Measurements from ENCODE around the gene PEX13.

PEX13 gene

DNA sequence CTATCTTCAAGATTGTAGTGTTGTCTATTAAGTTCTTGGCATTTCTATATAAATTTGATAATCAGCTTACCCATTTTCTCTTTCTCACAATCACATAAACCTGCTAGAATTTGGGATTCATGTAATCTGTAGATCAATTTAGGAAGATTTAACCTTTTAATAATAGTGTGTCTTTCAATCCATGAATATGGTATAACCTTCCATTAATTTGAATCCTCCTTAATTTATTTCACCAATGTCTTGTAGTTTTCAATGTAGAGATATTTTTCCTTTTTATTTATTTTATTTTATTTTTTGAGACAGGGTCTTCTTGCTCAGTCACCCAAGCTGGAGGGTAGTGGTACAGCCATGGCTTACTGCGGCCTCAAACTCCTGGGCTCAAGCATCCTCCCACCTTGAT, 68.4 kb downstream of the PEX13 start:
- DNase-seq = no peak

DNA sequence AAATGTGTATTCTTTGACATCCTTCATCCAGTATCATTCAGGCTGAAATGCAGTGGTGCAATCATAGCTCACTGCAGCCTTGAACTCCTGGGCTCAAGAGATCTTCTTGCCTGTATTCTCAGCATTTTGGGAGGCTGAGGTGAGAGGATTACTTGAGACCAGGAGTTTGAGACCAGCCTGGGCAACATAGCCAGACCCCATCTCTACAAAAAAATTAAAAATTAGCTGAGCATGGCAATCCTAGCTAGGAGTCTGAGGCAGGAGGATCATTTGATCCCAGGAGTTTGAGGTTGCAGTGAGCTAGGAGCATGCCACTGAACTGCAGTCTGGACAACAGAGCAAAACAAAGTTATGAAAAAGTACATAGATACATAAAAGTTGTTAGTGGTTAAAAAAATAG, 72.3 kb downstream of the PEX13 start:
- no peak for DNase-seq

DNA sequence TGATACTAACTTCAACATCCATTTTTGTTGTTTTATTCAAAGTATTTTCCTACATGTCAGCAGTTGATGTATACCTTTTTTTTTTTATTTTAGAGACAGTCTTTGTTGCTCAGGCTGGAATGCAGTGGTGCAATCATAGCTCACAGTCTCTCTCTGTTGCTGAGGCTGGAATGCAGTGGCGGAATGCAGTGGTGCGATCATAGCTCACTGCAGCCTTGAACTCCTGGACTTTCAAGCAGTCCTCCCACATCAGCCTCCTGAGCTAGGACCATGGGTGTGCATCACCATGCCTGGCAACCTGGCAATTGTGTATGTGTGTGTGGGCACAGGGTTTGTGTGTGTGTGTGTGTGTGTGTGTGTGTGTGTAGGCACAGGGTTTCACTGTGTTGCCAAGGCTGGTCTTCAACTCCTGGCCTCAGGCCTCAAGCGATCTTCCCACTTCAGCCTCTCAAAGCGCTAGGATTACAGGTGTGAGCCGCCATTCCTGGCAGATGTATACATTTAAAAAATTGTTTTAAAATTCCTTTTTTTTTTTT, 72.9 kb downstream of the PEX13 start:
- no peak for DNase-seq

DNA sequence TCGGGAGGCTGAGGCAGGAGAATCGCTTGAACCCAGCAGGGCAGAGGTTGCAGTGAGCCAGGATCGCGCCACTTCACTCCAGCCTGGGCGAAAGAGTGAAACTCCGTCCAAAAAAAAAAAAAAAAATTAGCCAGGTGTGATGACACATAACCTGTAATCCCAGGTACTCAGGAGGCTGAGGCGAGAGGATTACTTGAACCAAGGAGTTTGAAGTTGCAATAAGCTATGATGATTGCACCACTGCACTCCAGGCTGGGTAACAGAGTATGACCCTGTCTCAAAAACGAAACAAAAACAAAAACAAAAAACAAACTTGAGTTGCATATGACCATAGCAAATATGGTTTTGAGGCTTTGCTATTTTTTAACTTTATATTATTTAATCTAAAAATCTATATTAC, 74.0 kb downstream of the PEX13 start:
- no peak for DNase-seq

DNA sequence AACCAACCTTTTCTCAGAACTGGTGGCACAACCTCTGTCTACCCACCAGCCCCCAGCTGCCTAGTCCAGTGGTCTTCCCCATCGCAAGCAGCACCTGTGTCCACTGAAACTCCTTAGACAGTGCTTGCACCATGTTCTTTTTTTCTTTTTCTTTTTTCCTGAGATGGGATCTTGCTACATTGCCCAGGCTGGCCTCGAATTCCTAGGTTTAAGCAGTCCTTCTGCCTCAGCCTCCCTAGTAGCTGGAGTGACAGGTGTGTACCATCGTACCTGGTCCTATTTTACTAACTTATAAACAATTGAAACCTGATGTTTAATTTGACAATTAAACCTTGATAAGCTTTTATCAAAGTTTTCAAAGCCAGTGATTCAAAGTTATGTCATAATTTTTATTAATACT, 78.9 kb downstream of the PEX13 start:
- no peak for DNase-seq

DNA sequence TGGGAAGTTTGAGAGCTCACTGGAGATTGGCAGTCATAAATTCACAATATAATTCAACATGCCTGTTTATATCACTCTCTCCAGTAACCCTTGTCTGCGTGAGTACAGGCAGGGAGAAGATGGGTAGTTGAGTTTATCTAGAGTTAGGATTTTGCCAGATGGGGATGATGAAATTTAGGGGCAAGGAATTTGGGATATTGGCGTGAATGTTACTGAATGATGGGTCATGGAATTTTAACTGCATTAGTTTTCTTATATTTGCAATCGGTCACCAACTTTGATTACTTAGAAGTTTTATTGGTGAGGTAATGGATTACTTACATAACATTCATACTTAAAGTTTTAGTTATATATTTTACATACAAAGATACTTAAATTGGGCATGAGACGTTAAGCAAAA, 83.3 kb downstream of the PEX13 start:
- no peak for DNase-seq
